ENCODE measurements around the gene SLC25A13. TPM values are rescaled to one million over a fixed set of nuclear protein-coding genes. Genes with fewer than 3 reads are reported as not detected.
A peak's percentile ranks its signal among the peaks of the same experiment; 100 is the strongest.

Gene SLC25A13
- total and polyA plus RNA-seq, 2 experiments from 2014 or later, result 4.8 to 19.1 TPM

DNA sequence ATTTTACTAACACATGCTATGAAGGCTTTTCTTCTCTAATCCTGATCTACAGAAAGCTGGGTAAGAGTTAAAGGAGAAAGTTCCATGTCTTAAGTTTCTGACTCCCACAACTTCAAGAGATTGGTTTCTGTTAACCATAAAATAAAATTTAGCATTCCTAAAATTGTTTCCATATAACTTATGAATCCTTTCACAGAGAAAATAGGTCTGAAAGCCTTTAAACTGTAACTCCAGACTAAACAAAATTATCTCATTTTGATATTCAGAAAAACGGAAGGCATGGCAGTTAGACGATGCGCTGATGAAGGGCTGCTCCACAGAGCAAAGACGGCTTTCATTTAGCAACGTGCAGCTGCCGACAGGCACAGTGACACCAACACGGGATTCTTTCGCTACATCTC, 133.3 kb downstream of the SLC25A13 start:
- H4K20me1 ChIP-seq (ENCODE audit: insufficient read depth), result no peaks in the 10 kb centered on the region
- peak; percentile 48 for DNase-seq
- H3F3A ChIP-seq (ENCODE audit: insufficient read depth), result 0 out of 2 replicates have a peak, but pooled peaks cover 4% of the 10 kb centered on the region
- H3K79me2 ChIP-seq (ENCODE audit: insufficient read depth), result no peaks in the 10 kb centered on the region
- H3K4me3 ChIP-seq, result peak overlapping the region; percentile 55
- WGBS, 2 experiments (ENCODE audit: low coverage in 1 of 2, low lambda C conversion rate in 2 of 2, missing lambda C conversion rate in 2 of 2), result 6 to 15% methylated on average over 8 of the region's 8 CpGs
- peak overlapping the region; percentile 73 for H2AFZ ChIP-seq
- TF ChIP-seq EZH2phosphoT487 (IDR thresholded peaks at IDR 0.05; ENCODE audit: insufficient read depth, low read depth) (no peak), EZH2 (IDR thresholded peaks at IDR 0.05; ENCODE audit: insufficient read depth, poor library complexity, severe bottlenecking) (no peak)
- H3K36me3 ChIP-seq (ENCODE audit: low read depth), result 0 out of 2 replicates have a peak, but pooled peaks cover 3% of the 10 kb centered on the region
- H3K9me2 ChIP-seq (ENCODE audit: insufficient read depth), result no peaks in the 10 kb centered on the region
- peaks cover 16% of the 10 kb centered on the region for H3K4me1 ChIP-seq (ENCODE audit: insufficient read depth)
- no peaks in the 10 kb centered on the region for H3K9me3 ChIP-seq (ENCODE audit: low read depth)
- peak overlapping the region; percentile 16 for H3K27ac ChIP-seq
- peak overlapping the region; percentile 76 for H3K4me2 ChIP-seq (ENCODE audit: unreplicated experiment)
- in situ Hi-C loops (cut with MboI), result no loop called here
- H3K27me3 ChIP-seq (replicated peaks; ENCODE audit: insufficient read depth), result no peaks in the 10 kb centered on the region
- H3K9ac ChIP-seq, result peak overlapping the region; percentile 36

DNA sequence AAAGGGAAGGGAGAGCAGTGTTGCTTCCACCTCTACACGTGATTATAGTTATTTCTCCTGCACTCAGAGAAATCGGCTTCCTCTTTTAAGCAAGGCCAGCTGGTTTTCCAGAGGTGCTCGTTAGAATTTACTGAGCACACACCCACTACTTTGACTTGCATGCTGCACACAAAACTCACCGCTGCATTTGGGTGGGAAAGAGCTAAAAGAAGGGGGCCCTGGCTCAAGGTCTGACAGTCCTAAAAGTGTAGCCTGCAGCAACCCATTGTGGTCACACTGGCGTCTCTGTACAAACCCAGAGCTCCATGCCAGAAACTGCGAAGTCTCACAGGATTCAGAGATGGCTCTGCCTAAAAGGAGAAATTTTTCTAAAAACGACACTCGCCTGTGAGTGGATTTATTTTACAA, 133.7 kb downstream of the SLC25A13 start:
- Histone ChIP-seq H3K4me2 (ENCODE audit: unreplicated experiment) (peak overlapping the region; percentile 76), H4K20me1 (ENCODE audit: insufficient read depth) (no peaks in the 10 kb centered on the region), H3F3A (ENCODE audit: insufficient read depth) (0 out of 2 replicates have a peak, but pooled peaks cover 4% of the 10 kb centered on the region), H3K9me3 (ENCODE audit: low read depth) (no peaks in the 10 kb centered on the region), H3K9me2 (ENCODE audit: insufficient read depth) (no peaks in the 10 kb centered on the region), H3K27me3 (replicated peaks; ENCODE audit: insufficient read depth) (no peaks in the 10 kb centered on the region), H3K4me3 (peak overlapping the region; percentile 55), H3K9ac (peak overlapping the region; percentile 36), H3K4me1 (ENCODE audit: insufficient read depth) (peaks cover 16% of the 10 kb centered on the region), H3K36me3 (ENCODE audit: low read depth) (0 out of 2 replicates have a peak, but pooled peaks cover 3% of the 10 kb centered on the region), H3K27ac (peak overlapping the region; percentile 16), H2AFZ (peak overlapping the region; percentile 73), H3K79me2 (ENCODE audit: insufficient read depth) (no peaks in the 10 kb centered on the region)
- TF ChIP-seq EZH2 (IDR thresholded peaks at IDR 0.05; ENCODE audit: insufficient read depth, poor library complexity, severe bottlenecking) (no peak), EZH2phosphoT487 (IDR thresholded peaks at IDR 0.05; ENCODE audit: insufficient read depth, low read depth) (no peak)
- in situ Hi-C loops (cut with MboI), result no loop called here
- 23 to 25% methylated on average over 8 of the region's 8 CpGs for WGBS, 2 experiments (ENCODE audit: low coverage in 1 of 2, low lambda C conversion rate in 2 of 2, missing lambda C conversion rate in 2 of 2)
- DNase-seq, result peak; percentile 53

DNA sequence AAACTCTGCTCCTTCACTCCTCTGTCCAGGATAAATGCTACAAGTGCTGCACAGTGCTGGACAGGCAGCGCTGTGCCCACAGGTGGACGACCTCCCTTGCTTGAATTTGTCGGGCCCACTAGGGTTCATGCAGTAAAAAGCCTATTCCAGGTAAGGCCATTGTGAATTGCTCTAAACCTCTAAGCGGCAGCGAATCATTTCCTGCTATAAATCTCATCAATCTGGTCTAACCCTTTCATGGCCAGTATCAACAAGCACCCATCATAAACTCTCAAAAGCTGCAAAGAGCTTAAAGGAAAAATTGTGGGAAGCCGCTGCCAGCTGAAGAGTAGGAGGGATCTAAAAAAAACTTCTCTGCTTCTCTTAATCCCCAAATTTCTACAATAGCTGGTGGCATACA, 134.2 kb downstream of the SLC25A13 start:
- H3K36me3 ChIP-seq (ENCODE audit: low read depth), result 0 out of 2 replicates have a peak, but pooled peaks cover 3% of the 10 kb centered on the region
- H3K9me3 ChIP-seq (ENCODE audit: low read depth), result no peaks in the 10 kb centered on the region
- no peak overlapping the region for H3K27ac ChIP-seq
- 71% methylated on average over 6 of the region's 6 CpGs for WGBS, 2 experiments (ENCODE audit: low coverage in 1 of 2, low lambda C conversion rate in 2 of 2, missing lambda C conversion rate in 2 of 2)
- H3F3A ChIP-seq (ENCODE audit: insufficient read depth), result 0 out of 2 replicates have a peak, but pooled peaks cover 4% of the 10 kb centered on the region
- H3K4me2 ChIP-seq (ENCODE audit: unreplicated experiment), result peak overlapping the region; percentile 76
- H3K4me1 ChIP-seq (ENCODE audit: insufficient read depth), result peaks cover 16% of the 10 kb centered on the region
- no peaks in the 10 kb centered on the region for H3K9me2 ChIP-seq (ENCODE audit: insufficient read depth)
- H3K27me3 ChIP-seq (replicated peaks; ENCODE audit: insufficient read depth), result no peaks in the 10 kb centered on the region
- TF ChIP-seq EZH2 (IDR thresholded peaks at IDR 0.05; ENCODE audit: insufficient read depth, poor library complexity, severe bottlenecking), result no peak
- TF ChIP-seq EZH2phosphoT487 (IDR thresholded peaks at IDR 0.05; ENCODE audit: insufficient read depth, low read depth), result no peak
- H3K79me2 ChIP-seq (ENCODE audit: insufficient read depth), result no peaks in the 10 kb centered on the region
- H4K20me1 ChIP-seq (ENCODE audit: insufficient read depth), result no peaks in the 10 kb centered on the region
- peak overlapping the region; percentile 73; the same call in 1 of the 2 replicates for H2AFZ ChIP-seq
- in situ Hi-C loops (cut with MboI), result no loop called here
- H3K4me3 ChIP-seq, result no peak overlapping the region
- DNase-seq, result no peak
- H3K9ac ChIP-seq, result no peak overlapping the region

DNA sequence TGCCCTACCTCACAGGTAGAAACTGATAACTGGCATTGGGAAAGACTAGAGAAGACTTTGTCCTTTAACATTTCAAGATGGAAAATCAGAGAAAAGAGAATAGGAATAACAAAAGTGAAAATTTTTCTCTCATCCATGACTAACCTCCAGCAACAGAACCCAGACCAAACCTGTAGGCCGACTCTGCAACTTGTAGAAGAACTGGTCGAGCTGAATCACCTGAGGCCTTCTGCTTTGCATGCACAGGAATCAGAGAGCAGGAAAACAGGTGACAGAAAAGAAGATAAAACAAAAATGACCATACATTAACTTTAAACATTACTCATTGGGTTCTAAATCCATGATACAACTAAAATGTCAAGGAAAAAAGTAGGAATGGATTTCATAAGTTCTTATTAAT, 137.1 kb downstream of the SLC25A13 start:
- Histone ChIP-seq H3K4me1 (ENCODE audit: insufficient read depth) (peaks cover 16% of the 10 kb centered on the region), H3K4me2 (ENCODE audit: unreplicated experiment) (no peak overlapping the region), H3K36me3 (ENCODE audit: low read depth) (no peaks in the 10 kb centered on the region), H3K27ac (no peak overlapping the region), H3K9me3 (ENCODE audit: low read depth) (no peaks in the 10 kb centered on the region), H3F3A (ENCODE audit: insufficient read depth) (0 out of 2 replicates have a peak, but pooled peaks cover 4% of the 10 kb centered on the region), H4K20me1 (ENCODE audit: insufficient read depth) (no peaks in the 10 kb centered on the region), H3K27me3 (replicated peaks; ENCODE audit: insufficient read depth) (no peaks in the 10 kb centered on the region), H2AFZ (no peak overlapping the region), H3K4me3 (no peak overlapping the region), H3K9me2 (ENCODE audit: insufficient read depth) (no peaks in the 10 kb centered on the region), H3K79me2 (ENCODE audit: insufficient read depth) (no peaks in the 10 kb centered on the region), H3K9ac (no peak overlapping the region)
- in situ Hi-C loops (cut with MboI), result no loop called here
- no peak for DNase-seq
- 97% methylated on average over 2 of the region's 2 CpGs for WGBS, 2 experiments (ENCODE audit: low coverage in 1 of 2, low lambda C conversion rate in 2 of 2, missing lambda C conversion rate in 2 of 2)
- no peak for TF ChIP-seq EZH2phosphoT487 (IDR thresholded peaks at IDR 0.05; ENCODE audit: insufficient read depth, low read depth)
- TF ChIP-seq EZH2 (IDR thresholded peaks at IDR 0.05; ENCODE audit: insufficient read depth, poor library complexity, severe bottlenecking), result no peak
